Fibroblast of skin of left biceps (primary cell): Measurements from ENCODE around the gene LAMTOR3.

Source experiments
- DNase-seq, 2 experiments: peaks; one replicate each; pipeline ENCODE4 v3.0.0-alpha.2; 2013; ENCODE audit warnings: low read depth in 2 of 2

LAMTOR3 gene, protein sequence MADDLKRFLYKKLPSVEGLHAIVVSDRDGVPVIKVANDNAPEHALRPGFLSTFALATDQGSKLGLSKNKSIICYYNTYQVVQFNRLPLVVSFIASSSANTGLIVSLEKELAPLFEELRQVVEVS

DNA sequence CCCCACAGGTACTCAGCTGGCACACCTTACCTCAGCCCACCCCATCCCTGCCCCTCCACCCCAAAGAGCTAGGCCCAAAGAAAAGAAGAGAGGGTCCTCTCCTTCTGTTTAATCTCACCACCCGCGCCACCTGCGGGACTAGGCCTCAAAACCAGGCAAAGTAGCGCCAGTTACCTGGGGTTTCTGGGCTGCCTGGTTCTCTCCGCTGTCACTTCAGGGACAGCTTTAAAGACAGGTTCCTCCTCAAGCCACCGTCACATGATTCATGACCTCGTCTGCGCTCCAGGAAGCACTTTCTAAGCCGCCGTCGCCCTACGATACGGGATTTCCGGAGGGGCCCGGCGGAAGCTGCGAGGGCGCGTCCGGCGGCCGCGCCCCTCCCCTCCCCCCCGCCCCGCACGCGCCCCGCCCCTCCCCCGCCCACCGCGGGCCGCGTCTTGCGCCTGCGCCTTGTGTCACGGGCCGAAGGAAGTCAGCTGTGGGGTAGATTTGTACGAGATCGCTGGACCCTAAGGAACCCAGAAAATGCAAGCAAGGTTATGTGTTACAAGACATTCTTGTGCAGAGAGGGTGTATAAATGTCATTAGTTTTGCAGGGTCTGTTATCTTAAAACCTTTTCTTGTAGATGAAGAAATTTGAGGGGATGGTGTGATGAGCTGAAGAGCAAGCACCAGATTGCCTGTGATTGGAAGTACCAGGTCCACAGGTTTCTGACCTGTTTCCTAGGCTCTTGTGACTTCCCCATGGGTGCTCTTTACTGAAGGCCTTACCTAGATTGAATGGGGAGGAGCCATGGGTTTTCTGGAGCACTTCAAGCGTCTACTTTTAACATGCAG lies at the start of gene LAMTOR3:
Gene LAMTOR3 (minus strand): TSS at position 267 of the 837 bp plus-strand sequence. CDS start 464 bp downstream, outside the sequence.
- DNase-seq, result peak; percentile 70

GRCh38 chr4:99938243-99938753 lies 44.1 kb upstream of the LAMTOR3 start:
- DNase-seq, result no peak

- no peak for DNase-seq
These were observed 40.7 kb upstream of the LAMTOR3 start for GRCh38 chr4:99934891-99935290.

DNA sequence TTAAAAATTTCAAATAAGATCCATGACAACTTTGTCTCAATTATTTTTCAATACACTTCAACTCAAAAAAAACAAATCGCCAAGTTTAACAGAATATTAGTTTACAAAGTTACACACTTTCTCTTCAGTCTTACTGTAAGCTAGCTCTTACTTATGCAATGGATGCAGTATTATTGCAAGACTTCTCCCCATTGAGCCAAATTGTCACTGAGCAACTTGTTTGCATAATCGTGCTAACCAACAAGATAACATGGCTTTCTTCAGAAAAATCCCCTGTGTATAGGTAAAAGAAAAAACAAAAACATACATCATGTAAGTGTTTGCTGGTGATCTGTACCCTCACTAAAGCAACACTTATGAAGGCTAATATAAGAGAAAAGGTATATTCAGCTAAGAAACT lies 33.3 kb upstream of the LAMTOR3 start:
- no peak for DNase-seq

GRCh38 chr4:99921174-99921573 lies 26.9 kb upstream of the LAMTOR3 start:
- DNase-seq, result no peak

DNA sequence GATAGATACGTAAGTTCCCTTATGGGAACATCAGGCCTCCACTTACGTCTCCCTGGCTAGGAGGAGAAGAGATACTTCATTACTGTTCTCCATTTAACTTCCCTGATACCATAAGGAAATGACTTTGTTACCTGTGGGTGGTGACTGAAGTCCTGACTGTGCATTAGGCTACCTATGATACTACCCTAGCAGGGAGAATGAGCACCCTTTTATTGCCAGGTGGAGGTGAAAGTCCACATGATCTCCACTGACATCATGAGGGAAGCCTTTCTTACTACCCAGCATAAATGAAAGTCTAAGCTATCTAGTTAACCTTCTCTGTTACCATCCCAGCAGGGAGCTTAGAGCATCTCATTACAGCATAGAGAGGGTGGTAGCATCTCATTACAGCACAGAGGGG lies 24.4 kb upstream of the LAMTOR3 start:
- no peak for DNase-seq

DNA sequence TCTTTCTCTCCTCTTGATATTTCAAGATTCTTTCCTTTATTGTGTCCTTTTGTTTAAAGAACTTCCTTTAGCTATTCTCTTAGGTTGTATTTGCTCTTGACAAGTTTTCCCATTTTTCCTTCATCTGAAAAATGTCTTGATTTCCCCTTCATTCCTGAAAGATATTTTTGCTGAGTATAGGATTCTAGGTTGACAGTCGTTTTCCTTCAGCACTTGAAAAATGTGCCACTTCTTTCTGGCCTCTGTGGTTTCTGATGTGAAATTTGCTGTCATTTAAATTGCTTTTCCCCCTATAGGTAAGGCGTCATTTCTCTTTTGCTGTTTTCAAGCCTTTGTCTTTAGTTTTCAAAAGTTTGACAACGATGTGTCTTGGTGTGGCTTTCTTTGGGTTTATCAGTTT lies 23.3 kb upstream of the LAMTOR3 start:
- DNase-seq, result no peak

DNA sequence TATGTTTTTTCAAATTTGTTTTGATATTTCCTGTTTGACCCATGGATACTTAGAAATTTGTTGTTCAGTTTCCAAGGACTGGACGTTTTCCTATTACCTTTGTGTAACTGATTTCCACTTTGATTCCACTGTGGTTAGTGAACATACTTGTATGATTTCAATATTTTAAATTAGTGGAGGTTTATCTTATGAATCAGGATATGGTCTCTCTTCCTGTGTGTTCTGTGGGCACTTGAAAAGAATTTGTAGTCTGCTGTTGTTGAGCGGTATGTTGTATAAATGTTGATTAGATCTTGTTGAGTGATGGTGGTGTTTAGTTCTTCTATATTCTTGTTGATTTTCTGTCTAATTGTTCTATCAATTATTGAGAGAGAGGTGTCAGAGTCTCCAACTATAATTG lies 21.2 kb upstream of the LAMTOR3 start:
- no peak for DNase-seq

- DNase-seq, result no peak
These were observed 771 bp upstream of the LAMTOR3 start for GRCh38 chr4:99894998-99895397.

- no peak for DNase-seq
These were observed 427 bp downstream of the LAMTOR3 start for GRCh38 chr4:99893839-99894160.

GRCh38 chr4:99893029-99893428 lies 1.2 kb downstream of the LAMTOR3 start:
- no peak for DNase-seq

GRCh38 chr4:99891351-99891750 lies 2.9 kb downstream of the LAMTOR3 start:
- no peak for DNase-seq

DNA sequence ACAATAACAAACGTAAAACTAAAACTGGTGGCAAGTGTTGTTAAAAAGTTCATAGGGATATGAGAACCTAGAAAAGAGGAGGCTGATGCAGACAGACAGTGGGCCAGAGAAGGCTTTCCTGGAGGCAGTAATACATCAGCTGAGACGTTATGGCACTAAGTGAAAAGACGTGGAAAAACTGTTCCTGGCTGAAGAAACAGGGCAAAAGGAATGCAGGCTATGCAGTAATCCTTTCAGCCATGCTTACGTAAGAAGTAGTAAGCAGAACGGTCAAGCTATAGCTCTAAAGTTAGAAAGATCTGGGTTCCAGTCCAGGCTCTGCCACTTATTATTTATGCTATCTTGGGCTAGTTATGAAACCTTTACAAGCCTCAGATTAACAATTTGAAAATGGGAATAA lies 6.4 kb downstream of the LAMTOR3 start:
- no peak for DNase-seq

DNA sequence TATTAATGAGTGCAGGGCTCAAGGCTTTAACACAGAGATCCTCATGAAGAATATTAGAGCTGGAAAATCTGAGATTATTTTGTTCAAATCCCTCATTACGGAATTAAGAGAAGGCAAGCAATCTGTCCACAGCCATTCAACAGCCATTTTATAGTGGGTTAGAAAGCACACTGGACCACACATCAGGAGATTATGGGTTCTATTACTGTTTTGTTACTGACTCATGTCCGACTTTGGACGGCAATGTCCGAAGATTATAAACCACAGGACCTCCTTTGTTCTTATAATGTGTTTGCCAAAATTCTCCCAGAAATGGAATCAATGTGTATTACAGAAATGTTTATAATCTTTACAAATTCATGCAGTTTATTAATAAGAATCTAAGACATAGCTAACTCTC lies 8.1 kb downstream of the LAMTOR3 start:
- DNase-seq, result no peak

DNA sequence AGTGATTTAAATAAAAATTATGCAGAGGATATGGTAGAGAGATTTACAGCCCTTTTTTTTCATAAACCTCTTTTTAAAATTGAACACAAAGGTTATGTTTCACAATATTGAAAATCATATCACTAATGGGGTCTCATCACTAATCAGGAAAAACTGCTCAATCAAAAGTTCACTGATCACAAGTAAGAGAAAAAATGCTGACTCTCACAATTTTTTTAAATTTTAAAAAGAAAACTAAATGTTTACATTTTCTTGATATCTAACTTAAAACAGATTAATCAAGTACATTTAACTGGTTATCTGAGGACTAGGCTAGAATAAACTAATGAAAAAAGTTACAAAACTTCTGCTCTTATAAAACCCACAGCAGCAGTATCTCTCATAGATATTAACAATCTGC lies 8.5 kb downstream of the LAMTOR3 start:
- DNase-seq, result no peak

DNA sequence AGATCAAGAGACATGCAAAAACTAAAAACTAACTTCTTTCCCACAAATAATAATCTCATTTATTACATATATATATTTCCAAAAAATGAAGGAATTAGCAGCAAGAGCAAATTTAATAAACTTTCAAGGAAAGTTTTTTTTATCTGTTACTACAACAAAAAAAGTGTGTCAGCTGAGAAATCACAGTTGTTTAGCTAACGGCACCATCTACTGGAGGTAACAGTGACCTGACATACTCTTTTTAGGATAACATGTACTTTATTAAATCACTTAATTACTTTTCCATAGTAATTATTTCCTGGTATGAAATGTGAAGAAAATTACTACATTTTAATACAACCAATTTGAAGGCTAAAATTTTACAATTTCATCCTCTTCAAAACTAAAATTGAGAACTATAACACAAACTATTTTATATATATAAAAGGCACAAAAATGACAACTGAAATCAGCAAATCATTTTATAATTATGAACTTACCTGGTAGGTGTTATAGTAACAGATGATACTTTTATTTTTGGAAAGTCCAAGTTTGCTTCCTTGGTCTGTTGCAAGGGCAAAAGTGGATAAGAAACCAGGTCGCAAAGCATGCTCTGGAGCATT lies 9.1 kb downstream of the LAMTOR3 start:
- no peak for DNase-seq

GRCh38 chr4:99879458-99879857 lies 14.8 kb downstream of the LAMTOR3 start:
- no peak for DNase-seq

GRCh38 chr4:99878604-99879003 lies 15.6 kb downstream of the LAMTOR3 start:
- DNase-seq, result no peak

GRCh38 chr4:99876946-99877345 lies 17.3 kb downstream of the LAMTOR3 start:
- DNase-seq, result no peak

DNA sequence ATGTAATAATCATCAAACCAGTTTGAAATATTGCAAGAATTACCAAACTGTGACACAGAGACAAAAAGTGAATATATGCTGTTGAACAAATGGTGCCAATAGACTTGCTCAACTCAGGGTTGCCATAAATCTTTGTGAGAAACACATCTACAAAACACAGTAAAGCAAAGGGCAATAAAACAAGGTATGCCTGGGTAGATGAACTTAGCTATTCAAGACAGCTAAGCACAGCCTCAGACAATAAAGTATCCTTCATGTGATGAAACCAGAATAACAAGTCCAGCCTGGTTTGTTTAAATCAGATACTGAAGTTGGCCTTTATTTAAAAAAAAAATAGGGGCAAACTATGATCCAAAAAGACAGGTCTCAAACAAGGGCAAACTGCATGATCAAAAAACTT lies 19.2 kb downstream of the LAMTOR3 start:
- DNase-seq, result no peak

DNA sequence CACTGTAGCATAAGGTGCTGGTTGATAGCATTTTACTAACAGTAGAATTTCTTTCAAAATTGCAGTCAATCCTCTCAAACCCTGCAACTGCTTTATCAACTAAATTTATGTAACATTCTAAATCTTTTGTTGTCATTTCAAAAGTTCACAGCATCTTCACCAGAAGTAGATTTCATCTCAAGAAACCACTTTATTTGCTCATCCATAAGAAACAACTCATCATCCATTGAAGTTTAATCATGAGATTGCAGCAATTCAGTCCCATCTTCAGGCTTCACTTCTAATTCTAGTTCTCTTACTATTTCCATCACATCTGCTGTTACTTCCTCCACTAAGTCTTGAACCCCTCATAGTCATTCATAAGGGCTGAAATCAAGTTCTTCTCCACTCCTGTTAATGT lies 21.7 kb downstream of the LAMTOR3 start:
- DNase-seq, result no peak

DNA sequence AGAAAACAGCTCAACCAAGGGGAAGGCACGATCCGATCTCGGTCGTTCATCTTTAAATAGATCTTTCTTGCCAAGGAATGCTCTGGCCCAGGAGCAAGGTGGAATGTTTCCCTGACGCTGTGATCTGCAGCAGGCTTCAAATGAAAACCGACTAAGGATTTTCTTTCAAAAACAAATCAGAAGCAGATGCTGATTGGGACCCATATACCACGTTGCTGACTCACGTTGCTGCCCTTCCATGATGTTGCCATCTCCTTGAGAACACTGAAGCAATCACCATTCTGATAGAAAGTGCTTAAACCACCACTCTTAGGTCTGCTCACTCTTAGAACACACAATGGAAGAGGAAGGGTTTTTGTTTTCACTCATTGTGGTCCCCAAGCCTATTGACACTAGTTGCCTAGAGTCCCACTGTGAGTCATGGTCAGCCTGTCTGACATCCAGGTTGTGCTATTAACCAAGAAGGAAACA lies 26.1 kb downstream of the LAMTOR3 start:
- DNase-seq, result peak; percentile 25 to 34

DNA sequence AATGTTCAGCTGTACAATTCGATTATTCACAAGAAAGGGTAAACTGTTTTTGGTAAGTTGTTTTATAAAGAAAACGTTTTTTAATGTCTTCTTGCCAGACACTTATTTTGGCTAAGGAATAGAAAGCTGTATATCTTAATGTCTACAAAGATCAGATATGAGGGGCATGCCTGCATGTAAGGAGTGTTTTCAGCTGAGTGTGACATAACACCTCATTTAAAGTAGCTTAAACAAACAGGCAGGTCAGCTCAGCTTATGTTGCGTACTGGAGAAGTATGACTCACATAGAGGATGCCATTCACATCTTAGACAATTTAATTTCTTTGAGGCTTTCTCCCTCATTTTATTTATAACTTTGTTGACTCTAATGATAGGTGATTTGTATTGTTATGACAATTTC lies 30.4 kb downstream of the LAMTOR3 start:
- DNase-seq, result no peak
